Measurements from ENCODE around the gene FOSL2. TPM values are rescaled to one million over a fixed set of nuclear protein-coding genes. Genes with fewer than 3 reads are reported as not detected.
A peak's percentile ranks its signal among the peaks of the same experiment; 100 is the strongest.

FOSL2 gene
- total and polyA plus RNA-seq, 7 donors: 20.1 to 278 (median 74.7) TPM

DNA sequence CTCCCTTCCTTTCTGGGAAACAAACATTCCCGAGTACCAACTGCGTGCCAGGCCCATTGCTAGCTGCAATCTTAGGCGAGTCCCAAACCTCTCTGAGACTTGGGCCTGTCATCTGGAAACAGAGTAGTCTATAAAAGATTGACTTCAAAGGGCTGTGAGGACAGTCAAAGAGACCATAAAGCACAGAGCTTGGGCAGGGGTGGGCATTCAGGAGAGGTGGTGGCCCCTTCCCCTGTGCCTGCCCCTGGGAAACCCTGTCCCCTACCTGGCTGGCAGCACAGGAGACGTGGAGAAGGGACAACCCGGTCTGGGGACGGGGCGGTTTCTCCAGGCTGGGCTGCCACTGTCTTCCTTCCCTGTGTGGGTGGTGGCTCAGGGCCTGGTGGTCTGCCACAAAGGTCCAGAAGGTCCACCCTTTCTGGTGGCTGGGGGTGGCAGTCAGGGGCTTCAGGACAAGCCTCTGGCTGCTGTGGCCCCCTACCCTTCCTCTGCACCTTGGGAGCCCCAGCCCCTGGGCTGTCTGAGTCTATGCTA, 33.9 kb upstream of the FOSL2 start:
- no peak for ATAC-seq
- H3K36me3 ChIP-seq (ENCODE audit: insufficient read depth in 1 of 2, low read depth in 1 of 2): no peaks in the 10 kb centered on the region
- H3K4me3 ChIP-seq: no peak overlapping the region
- WGBS, 3 donors: 90 to 97% (median 93%) methylated on average over 7 of the region's 7 CpGs
- peak in 1 of 2 donors; percentile 33 for DNase-seq
- TF ChIP-seq, protein P1, sequence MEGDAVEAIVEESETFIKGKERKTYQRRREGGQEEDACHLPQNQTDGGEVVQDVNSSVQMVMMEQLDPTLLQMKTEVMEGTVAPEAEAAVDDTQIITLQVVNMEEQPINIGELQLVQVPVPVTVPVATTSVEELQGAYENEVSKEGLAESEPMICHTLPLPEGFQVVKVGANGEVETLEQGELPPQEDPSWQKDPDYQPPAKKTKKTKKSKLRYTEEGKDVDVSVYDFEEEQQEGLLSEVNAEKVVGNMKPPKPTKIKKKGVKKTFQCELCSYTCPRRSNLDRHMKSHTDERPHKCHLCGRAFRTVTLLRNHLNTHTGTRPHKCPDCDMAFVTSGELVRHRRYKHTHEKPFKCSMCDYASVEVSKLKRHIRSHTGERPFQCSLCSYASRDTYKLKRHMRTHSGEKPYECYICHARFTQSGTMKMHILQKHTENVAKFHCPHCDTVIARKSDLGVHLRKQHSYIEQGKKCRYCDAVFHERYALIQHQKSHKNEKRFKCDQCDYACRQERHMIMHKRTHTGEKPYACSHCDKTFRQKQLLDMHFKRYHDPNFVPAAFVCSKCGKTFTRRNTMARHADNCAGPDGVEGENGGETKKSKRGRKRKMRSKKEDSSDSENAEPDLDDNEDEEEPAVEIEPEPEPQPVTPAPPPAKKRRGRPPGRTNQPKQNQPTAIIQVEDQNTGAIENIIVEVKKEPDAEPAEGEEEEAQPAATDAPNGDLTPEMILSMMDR (IDR thresholded peaks at IDR 0.05): no peak
- H3K27me3 ChIP-seq (ENCODE audit: insufficient read depth in 3 of 3, low read length in 2 of 3): no peaks in the 10 kb centered on the region
- H3K27ac ChIP-seq: no peak overlapping the region
- H3K9me3 ChIP-seq: no peaks in the 10 kb centered on the region
- peaks cover 19% of the 10 kb centered on the region for H3K4me1 ChIP-seq
- intact Hi-C loops (cut with DNase I): no loop called here

DNA sequence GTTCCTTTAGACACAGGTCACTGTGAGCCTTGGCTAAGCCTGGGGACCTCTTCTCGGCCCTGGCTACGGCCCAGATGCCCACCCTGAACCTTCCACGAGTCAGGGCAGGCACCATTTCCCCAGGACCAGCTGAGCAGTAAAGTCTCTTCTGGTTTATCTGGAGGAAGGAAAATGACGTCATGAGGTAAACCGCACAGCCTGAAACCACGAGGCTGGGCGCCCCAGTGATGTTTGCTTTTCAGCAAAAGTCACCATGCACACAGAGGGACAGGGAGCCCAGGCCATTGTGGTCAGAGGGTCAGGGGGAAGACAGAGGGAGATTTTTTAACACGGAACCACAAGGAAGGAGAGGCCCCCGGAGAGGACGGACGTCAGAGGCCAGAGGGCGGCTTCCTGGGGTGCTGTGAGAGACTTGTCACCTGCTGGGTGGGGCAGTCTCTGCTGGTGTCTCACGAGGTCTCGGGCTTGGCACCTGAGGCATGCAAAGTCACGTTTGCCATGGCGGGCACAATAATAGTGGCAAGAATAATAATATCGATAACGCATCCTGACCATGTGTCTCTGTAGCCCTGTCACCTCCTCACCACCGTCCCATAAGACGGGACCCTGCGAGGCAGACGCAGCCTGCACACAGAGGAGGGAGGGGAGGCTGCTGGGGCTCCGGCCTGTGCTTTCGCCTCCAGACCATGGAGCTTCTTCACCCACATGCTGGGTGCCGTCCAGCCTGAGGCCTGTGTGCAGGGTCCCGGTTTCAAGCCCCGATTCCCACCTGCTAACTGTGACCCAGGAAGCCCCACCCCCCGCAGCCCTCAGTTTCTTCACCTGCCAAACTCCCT, 33.2 kb upstream of the FOSL2 start:
- ATAC-seq: no peak
- intact Hi-C loops (cut with DNase I): no loop called here
- Histone ChIP-seq H3K4me1 (peaks cover 19% of the 10 kb centered on the region), H3K36me3 (ENCODE audit: insufficient read depth in 1 of 2, low read depth in 1 of 2) (no peaks in the 10 kb centered on the region), H3K9me3 (no peaks in the 10 kb centered on the region), H3K27ac (no peak overlapping the region), H3K27me3 (ENCODE audit: insufficient read depth in 3 of 3, low read length in 2 of 3) (no peaks in the 10 kb centered on the region), H3K4me3 (no peak overlapping the region)
- TF ChIP-seq, protein P1 (IDR thresholded peaks at IDR 0.05): no peak
- WGBS, 3 donors: 85 to 90% (median 87%) methylated on average over 23 to 28 of the region's 28 CpGs
- DNase-seq: peak in 1 of 2 donors; percentile 59

DNA sequence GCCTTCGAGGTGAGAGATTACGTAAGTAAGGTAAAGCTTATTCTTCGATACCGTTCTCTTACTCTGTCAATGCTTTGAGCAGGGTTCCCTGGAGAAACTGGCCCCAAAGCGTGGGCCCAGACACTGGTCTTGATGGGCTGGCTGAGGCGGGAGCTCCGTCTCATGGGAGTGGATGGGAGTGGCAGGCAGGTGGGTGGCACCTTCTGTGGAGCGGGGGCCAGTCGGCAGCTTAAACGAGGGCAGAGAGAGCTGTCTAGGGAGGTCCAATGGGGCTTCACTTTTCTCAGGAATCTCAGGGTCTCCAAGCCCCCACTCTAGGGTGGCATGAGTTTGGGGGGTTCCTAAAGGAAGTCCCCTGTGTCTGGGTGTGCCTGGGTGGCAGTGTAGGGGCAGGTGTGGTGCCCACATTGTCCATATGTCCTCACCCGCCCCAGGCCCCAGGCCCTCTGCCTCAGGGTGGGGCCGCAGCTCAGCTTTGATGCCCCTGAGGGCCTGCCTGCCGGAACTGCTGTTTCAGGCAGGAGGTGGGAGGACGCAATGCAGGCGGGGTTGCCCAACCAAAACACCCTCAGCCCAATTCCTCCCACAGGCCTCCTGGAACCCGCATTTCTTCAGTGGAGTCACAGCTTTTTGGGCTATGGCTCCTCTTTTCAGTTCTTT, 32.5 kb upstream of the FOSL2 start:
- Histone ChIP-seq H3K4me3 (no peak overlapping the region), H3K27me3 (ENCODE audit: insufficient read depth in 3 of 3, low read length in 2 of 3) (no peaks in the 10 kb centered on the region), H3K36me3 (ENCODE audit: insufficient read depth in 1 of 2, low read depth in 1 of 2) (no peaks in the 10 kb centered on the region), H3K9me3 (no peaks in the 10 kb centered on the region), H3K27ac (no peak overlapping the region), H3K4me1 (peaks cover 23% of the 10 kb centered on the region)
- DNase-seq (peak in 1 of 2 donors; percentile 37), ATAC-seq (no peak)
- intact Hi-C loops (cut with DNase I): no loop called here
- WGBS, 3 donors: 91 to 92% (median 91%) methylated on average over 15 to 16 of the region's 16 CpGs
- TF ChIP-seq, protein P1 (IDR thresholded peaks at IDR 0.05): no peak

DNA sequence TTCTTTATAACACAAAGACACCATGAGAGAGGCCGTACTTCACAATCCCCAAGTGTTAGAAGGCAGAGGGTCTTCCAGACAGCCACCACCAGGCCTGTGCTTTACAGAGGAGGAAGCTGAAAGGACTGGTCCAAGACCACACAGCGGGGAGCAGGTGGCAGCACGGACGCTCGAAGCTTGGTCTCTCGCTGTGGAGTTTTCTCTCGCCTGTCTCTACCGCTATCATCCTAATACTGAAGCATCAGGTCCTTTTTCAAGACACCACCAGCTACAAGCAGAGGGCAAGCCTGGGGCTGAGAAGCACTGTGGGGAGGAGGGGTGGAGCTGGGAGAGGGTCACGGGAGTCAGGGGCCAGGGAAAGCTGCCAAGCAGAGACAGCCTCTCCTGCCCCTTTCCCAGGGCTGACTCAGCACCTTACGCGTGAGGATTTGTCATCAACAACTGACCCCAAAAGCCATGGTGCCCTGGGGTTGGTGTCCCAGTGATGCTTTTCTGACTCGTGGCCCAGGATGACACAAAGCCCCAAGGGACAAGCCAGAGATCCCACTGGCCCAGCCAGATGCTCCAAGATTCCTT, 31.9 kb upstream of the FOSL2 start:
- DNase-seq (peak; percentile 53 to 66), ATAC-seq (no peak)
- Histone ChIP-seq H3K4me1 (peaks cover 22% of the 10 kb centered on the region), H3K4me3 (no peak overlapping the region), H3K27me3 (ENCODE audit: insufficient read depth in 3 of 3, low read length in 2 of 3) (no peaks in the 10 kb centered on the region), H3K27ac (no peak overlapping the region), H3K9me3 (no peaks in the 10 kb centered on the region), H3K36me3 (ENCODE audit: insufficient read depth in 1 of 2, low read depth in 1 of 2) (no peaks in the 10 kb centered on the region)
- intact Hi-C loops (cut with DNase I): no loop called here
- TF ChIP-seq, protein P1 (IDR thresholded peaks at IDR 0.05): no peak
- WGBS, 3 donors: 79 to 90% (median 86%) methylated on average over 12 of the region's 12 CpGs
